Urothelium cell line (cell line): Measurements from ENCODE around the gene RBM5.

ENCODE experiments used
- DNase-seq: peaks from one replicate; pipeline ENCODE4 v3.0.0; 2011; ENCODE audit warnings: low spot score, mixed read lengths
- FAIRE-seq: peaks from 2 replicates; lab custom pipeline; 2011; peaks lifted over from hg19 to GRCh38; lab: Jason Lieb, UNC

The RBM5 gene

DNA sequence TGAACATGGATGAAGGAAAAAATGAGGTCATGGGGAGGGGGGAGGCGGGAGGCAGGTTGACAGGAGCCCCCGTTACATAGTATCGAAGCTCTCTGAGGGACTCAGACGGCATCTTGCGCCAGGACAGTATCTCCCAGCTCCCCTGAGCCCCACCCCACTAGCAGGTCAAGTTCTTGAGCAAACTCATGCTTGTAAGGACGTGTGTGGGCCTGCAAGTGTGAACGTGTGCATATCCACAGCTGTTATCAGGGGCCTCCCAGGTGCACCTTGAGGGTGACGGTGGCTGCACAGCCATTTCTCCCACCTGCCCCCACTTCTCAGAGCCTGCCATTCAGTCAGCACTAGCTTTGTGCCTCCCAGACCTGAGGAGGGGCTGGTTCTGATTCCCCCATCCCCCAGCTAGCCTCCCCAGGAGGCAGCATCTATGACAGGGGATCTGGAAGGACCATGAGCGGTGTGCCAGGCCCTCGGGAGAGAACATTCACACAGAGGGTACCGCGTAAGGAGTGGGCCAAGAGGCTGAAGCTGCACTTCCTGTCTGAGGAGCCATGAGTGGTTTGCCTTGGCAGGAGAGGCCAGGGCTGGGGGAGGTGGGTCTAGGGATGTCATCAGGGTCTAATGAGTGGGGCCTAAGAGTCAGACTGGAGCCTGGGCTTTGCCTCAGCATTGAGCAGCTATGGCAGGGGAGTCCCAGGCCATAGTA is 69.3 kb downstream of the RBM5 start:
- DNase-seq (no peak), FAIRE-seq (no peak)

- FAIRE-seq (no peak), DNase-seq (no peak)
Measured at GRCh38 chr3:50158530-50159146, 69.9 kb downstream of the RBM5 start.

DNA sequence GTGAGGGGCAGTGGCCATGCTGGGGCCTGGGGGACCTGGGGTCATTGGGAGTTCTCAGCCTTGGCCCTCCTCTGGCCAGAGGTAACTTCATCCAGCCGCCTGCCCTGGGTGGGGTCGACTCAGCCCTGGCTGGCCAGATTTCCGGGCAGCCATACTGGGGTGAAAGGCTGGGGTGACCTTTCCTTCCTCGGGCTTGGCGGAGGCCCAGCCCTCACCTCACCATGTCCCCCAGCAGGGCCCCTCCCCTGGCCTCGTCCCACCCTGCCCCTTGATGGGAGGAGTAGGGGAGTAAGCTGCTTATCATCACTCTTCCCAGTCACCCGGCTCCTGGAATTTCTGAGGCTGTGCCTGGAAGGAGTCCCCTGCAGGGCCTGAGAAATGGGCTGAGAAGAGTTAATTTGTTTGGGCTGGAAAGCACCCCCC is 71.9 kb downstream of the RBM5 start:
- FAIRE-seq: no peak
- no peak for DNase-seq

DNA sequence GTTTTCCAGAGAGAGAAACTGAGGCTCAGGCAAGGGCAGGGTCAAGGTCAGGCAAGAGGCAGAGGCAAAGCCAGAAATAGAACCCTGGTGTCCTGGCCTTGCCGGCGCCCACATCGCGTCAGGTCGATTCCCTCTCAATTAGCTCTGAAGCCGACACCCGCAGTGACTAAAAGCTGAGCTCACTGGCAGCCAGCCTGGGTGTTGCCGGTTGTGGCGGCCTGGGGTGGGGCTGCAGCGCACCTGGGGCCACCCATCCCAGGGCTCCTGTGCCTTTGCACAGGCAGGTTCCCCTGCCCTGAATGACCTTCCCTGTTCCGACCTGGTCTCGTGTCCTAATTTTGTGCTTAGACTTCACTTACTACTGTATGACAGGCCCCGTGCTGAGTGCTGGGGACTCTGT is 72.6 kb downstream of the RBM5 start:
- DNase-seq (no peak), FAIRE-seq (peak; percentile 44)

DNA sequence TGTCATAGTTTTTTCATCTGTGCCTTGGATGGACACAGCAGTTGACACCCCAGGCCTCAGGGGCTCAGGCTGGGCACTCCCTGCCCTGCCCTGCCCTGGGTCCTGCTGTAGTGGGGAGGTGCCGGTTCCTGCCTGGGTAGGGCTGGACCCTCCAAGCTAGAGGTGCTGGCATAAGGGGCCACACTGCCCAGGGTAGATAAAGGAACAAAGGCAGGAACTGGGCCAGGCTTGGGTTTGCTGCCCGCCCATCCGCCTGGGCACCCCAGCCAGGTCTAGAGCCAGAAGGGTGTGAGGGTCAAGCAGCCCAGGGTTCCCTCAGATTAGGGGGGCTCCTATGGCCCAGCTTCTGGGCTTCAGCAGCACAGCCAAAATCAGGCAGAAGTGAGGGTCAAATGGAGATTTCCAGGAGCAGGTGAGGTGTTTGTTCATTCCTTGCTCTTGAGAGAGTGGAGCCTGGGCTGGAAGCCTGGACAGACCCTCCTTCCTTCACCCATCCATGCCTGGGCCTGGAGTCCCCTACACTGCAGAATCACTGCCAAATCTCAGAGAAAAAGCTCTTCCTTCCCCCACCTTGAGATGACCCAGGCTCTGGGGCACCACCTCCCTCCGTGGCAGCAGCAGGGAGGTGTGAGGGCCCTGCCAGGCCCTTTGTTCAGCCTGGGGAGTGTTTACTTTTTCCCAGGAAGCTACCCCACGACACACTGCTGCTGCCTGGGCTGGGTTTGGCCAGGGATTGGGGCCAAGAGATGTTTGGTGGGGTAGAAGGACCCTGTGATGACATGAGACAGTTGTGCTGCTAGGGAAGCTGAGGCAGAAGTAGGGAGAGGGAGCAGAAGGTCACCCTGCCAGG is 73.5 kb downstream of the RBM5 start:
- no peak for DNase-seq
- FAIRE-seq: peak; percentile 55

DNA sequence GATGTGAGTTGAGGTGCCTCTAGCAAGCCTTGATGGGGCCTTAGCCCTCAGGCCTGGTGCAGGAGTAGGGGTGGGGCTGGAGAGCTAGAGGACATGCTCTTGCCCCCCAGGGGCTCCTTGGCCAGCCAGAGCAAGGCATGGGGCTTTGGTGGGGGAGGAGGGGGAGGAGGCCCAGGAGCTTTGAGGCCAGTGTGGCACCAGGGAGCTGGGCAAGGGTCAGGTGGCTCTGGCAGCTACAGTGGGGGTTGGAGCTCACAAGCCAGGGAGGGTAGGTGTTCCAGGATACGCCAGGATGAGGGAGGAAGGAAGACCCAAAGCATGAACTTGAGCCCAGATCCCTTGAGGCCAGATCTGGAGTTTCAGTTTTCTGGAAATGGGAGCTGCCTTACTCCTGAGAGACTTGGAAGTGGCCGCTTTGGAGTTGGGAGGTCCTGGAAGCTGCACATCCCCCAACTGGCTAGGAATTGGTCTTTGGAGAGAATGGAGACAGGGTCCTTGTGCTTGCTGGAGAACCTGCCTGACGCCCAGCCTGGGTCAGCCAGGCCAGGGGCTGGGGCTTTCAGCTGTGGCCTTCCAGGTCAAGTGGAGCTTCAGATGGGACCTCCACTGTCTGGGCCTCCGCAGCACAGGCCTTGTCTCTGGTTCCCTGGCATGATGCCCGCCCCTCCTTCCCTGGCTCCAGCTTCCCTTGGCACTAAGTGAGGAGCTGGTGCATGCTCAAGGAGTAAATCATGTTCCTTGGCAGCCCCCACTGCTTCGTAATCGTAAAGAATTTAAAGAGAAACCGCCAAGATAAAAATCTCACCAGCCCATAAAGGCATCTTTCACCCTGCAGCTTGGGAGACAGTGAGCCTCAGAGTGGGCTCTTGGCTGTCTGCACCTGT is 75.1 kb downstream of the RBM5 start:
- FAIRE-seq (peak; percentile 66), DNase-seq (peak; percentile 88)

DNA sequence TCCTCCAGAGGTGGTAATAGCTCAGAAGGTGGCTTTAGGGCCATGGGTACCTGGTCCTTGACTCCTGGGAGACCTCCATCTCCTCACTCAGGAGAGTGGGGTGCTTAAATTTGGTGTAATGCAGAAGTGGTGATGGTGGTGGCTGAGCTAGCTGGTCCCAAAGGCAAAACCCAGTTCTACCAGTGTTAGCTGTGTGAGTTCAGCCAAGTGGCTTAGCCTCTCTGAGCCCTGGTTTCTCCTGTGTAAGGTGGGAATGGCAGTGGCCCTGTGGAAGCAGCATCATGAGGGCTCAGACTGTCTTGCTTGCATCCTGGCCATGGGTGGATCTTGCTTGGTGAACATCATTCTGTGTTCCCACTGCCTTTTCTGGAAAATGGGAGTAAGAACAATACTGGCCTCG is 75.8 kb downstream of the RBM5 start:
- no peak for FAIRE-seq
- no peak for DNase-seq

- DNase-seq (peak; percentile 37), FAIRE-seq (peak; percentile 35)
Measured at GRCh38 chr3:50164984-50165909, 76.5 kb downstream of the RBM5 start.

DNA sequence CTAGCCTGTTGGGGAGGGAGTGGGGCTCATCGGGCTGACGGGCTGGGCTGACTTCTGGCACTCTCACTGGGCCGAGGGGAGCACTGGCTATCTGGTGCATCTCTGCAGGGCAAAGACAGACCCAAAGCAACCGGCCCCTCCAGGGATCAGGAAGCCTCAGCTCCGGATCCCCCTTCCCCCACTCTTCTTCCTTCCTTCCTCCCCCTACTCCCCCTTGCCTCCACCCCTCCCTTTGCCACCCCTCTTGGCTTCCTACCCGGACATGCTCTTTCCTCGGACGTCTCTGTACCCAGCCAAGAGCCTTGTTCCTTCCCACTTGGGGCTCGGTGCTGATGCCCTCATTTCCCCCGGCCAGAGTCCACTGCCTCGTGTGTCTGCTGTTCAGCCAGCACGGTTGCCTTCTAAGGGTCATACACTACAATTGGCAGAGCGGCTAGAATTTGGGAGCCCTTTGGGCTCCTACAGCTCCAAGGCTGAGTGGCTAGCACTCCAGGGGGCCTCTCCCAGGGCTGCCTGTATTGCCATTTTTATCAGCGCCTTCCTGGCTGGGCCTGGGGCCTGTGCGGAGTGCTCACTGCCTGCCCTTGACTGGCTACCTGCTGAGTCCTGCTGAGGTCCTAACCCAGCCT is 77.3 kb downstream of the RBM5 start:
- FAIRE-seq (peak; percentile 13), DNase-seq (no peak)

DNA sequence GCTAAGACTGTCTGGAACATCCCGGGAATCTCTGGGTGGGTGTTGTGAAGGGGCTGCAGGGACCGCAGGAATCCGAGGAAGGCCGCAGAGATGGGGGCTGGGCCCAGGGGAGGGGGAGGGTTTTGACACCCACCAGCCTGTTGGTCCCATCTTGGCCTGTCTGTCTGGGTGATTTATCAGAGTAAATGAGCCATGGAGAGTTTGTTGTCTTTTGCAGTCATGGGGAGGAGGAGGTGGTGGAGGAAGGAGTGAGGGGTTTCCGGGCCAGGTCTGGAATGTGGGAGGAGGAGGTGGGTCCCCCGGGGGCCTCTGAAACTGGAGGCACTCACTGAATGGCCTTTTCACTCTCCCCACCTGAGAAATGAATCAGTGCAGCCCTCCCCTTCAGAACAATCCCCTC is 77.9 kb downstream of the RBM5 start:
- no peak for DNase-seq
- FAIRE-seq: no peak

DNA sequence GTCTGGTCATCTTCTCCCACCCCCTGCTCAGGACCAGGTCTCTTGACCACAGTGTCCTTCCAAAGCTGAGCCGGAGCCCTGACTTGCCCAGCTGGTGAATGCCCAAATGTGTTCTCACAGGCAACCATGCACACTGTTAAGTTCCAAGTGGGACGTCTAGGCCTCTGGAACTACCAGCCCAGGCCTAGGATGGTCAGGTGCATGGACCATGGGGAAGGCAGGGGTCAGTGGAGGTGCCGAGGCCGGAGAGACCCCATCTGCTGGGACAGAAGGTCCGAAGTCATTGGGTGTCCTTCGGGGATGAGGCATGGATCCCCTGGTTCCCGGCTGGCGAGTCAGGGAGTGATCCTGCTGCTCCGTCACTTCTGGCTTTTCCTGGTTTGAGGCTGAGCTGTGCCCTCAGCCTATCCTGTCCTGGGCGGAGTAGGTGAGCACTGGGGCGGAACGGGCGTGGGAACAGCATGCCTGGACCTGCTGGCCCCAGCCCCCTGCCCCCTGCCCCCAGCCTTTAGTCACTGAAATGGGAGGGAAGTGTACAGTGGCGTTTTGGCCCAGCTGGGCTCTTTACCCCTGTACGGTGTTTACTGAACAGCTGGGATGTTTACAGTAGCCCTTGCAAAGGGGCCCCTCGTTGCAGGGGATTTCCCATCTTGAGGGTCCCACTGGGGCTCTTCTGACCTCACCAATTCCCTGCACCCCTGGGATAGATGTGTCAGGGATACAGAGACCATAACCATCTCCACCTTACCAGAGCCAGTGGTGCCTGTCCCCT is 78.5 kb downstream of the RBM5 start:
- DNase-seq (peak; percentile 38), FAIRE-seq (peak; percentile 9)

GRCh38 chr3:50167841-50168209 is 79.1 kb downstream of the RBM5 start:
- DNase-seq (no peak), FAIRE-seq (no peak)

- FAIRE-seq: no peak
- no peak for DNase-seq
Measured at GRCh38 chr3:50168388-50168787, 79.7 kb downstream of the RBM5 start.
